Thyroid gland (tissue), 4 donors: Measurements from ENCODE around the gene PRKD1.

Source experiments
- CTCF ChIP-seq, 6 experiments: fragments of 200-600 bp in 3 of 6; fragments of 450-650 bp in 3 of 6; sonication (generic) in 3 of 6; IDR thresholded peaks; one replicate each; pipeline ENCODE4 v1.5.1; 2016 to 2019; ENCODE audit warnings: antibody characterized with exemption in 6 of 6, mild to moderate bottlenecking in 2 of 6, inconsistent platforms in 1 of 6, moderate library complexity in 1 of 6
- POLR2A ChIP-seq, 2 donors: fragments of 450-650 bp; IDR thresholded peaks; one replicate each; pipeline ENCODE4 v1.6.1; 2017; ENCODE audit warnings: antibody characterized with exemption in 2 of 2, mild to moderate bottlenecking in 2 of 2, moderate library complexity in 1 of 2

GRCh38 chr14:29856516-29856915 lies 71.1 kb downstream of the PRKD1 start:
- no peak for TF ChIP-seq CTCF (IDR thresholded peaks at IDR 0.05)
- no peak for TF ChIP-seq POLR2A (IDR thresholded peaks at IDR 0.05)
